IMR-90 (cell line): ENCODE data around the gene C19orf33. TPM values are rescaled to one million over a fixed set of nuclear protein-coding genes. Genes with fewer than 3 reads are reported as not detected.

Experiments used
- ATAC-seq: fragments of 200-7000 bp; cut with Tn5 transposase; 2 replicates; pipeline ENCODE4 v1.9.1; 2020; ENCODE audit warnings: low read depth, mild to moderate bottlenecking, moderate library complexity
- BruUV-seq: library from RNA; stranded (reverse); fragments of 400-500 nt; replicated peaks from 2 replicates; lab custom pipeline; 2021; lab: Mats Ljungman, UMichigan
- CTCF ChIA-PET: fragments of 300-600 bp; formaldehyde crosslinking; extraction: SDS; loops from one replicate; lab custom pipeline; 2021; ENCODE audit warnings: antibody characterized with exemption; lab: Yijun Ruan, JAX
- POLR2A ChIA-PET: fragments of 300-600 bp; sonication (Branson Sonifier 250); formaldehyde crosslinking; loops from one replicate; lab custom pipeline; 2022; ENCODE audit warnings: antibody characterized with exemption; ENCODE audit not compliant: unreplicated experiment; lab: Charles Lee
- DNase-seq: peaks from one replicate; pipeline ENCODE4 v3.0.0; 2013
- H2AFZ ChIP-seq: replicated peaks from 2 replicates; pipeline ENCODE3; 2013; ENCODE audit warnings: low read length, mild to moderate bottlenecking; ENCODE audit not compliant: poor library complexity
- H2AK5ac ChIP-seq: 2 replicates; pipeline ENCODE4 v1.6.1; 2013; ENCODE audit warnings: low read depth, low read length, inconsistent platforms
- H2AK9ac ChIP-seq: replicated peaks from 2 replicates; pipeline ENCODE3; 2013; ENCODE audit warnings: mild to moderate bottlenecking, low read depth, low read length, moderate library complexity; ENCODE audit not compliant: poor library complexity
- H2BK120ac ChIP-seq: 2 replicates; pipeline ENCODE4 v1.6.1; 2013; ENCODE audit warnings: low read depth, low read length, inconsistent platforms
- H2BK15ac ChIP-seq: 3 replicates; pipeline ENCODE4 v1.6.1; 2013; ENCODE audit warnings: low read depth, low read length, inconsistent platforms
- H2BK20ac ChIP-seq: 2 replicates; pipeline ENCODE4 v1.6.1; 2013; ENCODE audit warnings: low read depth, mild to moderate bottlenecking, inconsistent platforms, low read length, moderate library complexity
- H2BK5ac ChIP-seq: 2 replicates; pipeline ENCODE4 v1.6.1; 2013; ENCODE audit warnings: mild to moderate bottlenecking, low read depth, low read length, inconsistent platforms; ENCODE audit not compliant: poor library complexity, severe bottlenecking
- H3K14ac ChIP-seq: replicated peaks from 2 replicates; pipeline ENCODE4 v1.6.1; 2013; ENCODE audit warnings: low read depth, low read length, inconsistent platforms
- H3K18ac ChIP-seq: 2 replicates; pipeline ENCODE4 v1.6.1; 2013; ENCODE audit warnings: low read depth, low read length, control low read depth
- H3K23ac ChIP-seq: 2 replicates; pipeline ENCODE4 v1.6.1; 2013; ENCODE audit warnings: low read depth, low read length, inconsistent platforms
- H3K27ac ChIP-seq: 2 replicates; pipeline ENCODE4 v1.5.1; 2013; ENCODE audit warnings: mild to moderate bottlenecking, control low read depth, low read length; ENCODE audit not compliant: insufficient read depth
- H3K27me3 ChIP-seq: 2 replicates; pipeline ENCODE4 v1.6.1; 2013; ENCODE audit warnings: low read length; ENCODE audit not compliant: control insufficient read depth, insufficient read depth
- H3K36me3 ChIP-seq: 2 replicates; pipeline ENCODE4 v1.6.1; 2013; ENCODE audit warnings: low read length, mixed read lengths; ENCODE audit not compliant: control insufficient read depth, insufficient read depth
- H3K4ac ChIP-seq: 2 replicates; pipeline ENCODE4 v1.6.1; 2013; ENCODE audit warnings: low read depth, low read length, inconsistent platforms
- H3K4me1 ChIP-seq: 2 replicates; pipeline ENCODE4 v1.6.1; 2013; ENCODE audit warnings: low read length, mixed read lengths; ENCODE audit not compliant: control insufficient read depth, insufficient read depth
- H3K4me2 ChIP-seq: 2 replicates; pipeline ENCODE4 v1.6.1; 2013; ENCODE audit warnings: low read depth, mild to moderate bottlenecking, control low read depth, low read length, moderate library complexity
- H3K4me3 ChIP-seq: 2 replicates; pipeline ENCODE4 v1.5.1; 2013; ENCODE audit warnings: low read depth, mild to moderate bottlenecking, control low read depth, low read length, moderate library complexity; ENCODE audit not compliant: insufficient read depth
- H3K56ac ChIP-seq: 2 replicates; pipeline ENCODE4 v1.6.1; 2013; ENCODE audit warnings: low read length, inconsistent platforms; ENCODE audit not compliant: insufficient read depth; ENCODE audit errors: extremely low read depth
- H3K79me1 ChIP-seq, 2 experiments: 2 replicates each; pipeline ENCODE4 v1.6.1; 2013; ENCODE audit warnings: low read length in 2 of 2, inconsistent platforms in 1 of 2, low read depth in 1 of 2
- H3K9ac ChIP-seq: 2 replicates; pipeline ENCODE4 v1.6.1; 2013; ENCODE audit warnings: low read depth, low read length, control low read depth
- H3K9me1 ChIP-seq: 2 replicates; pipeline ENCODE4 v1.6.1; 2013; ENCODE audit warnings: low read length, inconsistent platforms; ENCODE audit not compliant: insufficient read depth
- H3K9me3 ChIP-seq: 2 replicates; pipeline ENCODE4 v1.6.1; 2013; ENCODE audit warnings: low read length; ENCODE audit not compliant: control insufficient read depth, insufficient read depth
- H4K20me1 ChIP-seq: 2 replicates; pipeline ENCODE4 v1.6.1; 2013; ENCODE audit warnings: low read length, inconsistent platforms; ENCODE audit not compliant: insufficient read depth
- H4K5ac ChIP-seq: 2 replicates; pipeline ENCODE4 v1.6.1; 2013; ENCODE audit warnings: mild to moderate bottlenecking, low read depth, low read length, control low read depth
- H4K8ac ChIP-seq, 2 experiments: 2 replicates each; pipeline ENCODE4 v1.6.1; 2013; ENCODE audit warnings: low read depth in 2 of 2, low read length in 2 of 2, control low read depth in 1 of 2, inconsistent platforms in 1 of 2
- H4K91ac ChIP-seq: 2 replicates; pipeline ENCODE4 v1.6.1; 2013; ENCODE audit warnings: low read depth, low read length, inconsistent platforms; ENCODE audit not compliant: insufficient read depth
- CTCF ChIP-seq: conservative IDR thresholded peaks from 2 replicates; pipeline ENCODE4 v1.5.1; 2012; ENCODE audit warnings: mild to moderate bottlenecking, low read depth, low read length, improper control_type of control experiment
- FOS ChIP-seq: fragments of 150-350 bp; IDR thresholded peaks from 2 replicates; pipeline ENCODE4 v1.6.1; 2016; ENCODE audit warnings: low read depth, low read length
- MAFK ChIP-seq: IDR thresholded peaks from 2 replicates; pipeline ENCODE4 v1.6.1; 2012; ENCODE audit warnings: low read depth, low read length, improper control_type of control experiment
- RAD21 ChIP-seq: IDR thresholded peaks from 2 replicates; pipeline ENCODE4 v1.6.1; 2012; ENCODE audit warnings: low read length, improper control_type of control experiment
- RFX5 ChIP-seq: IDR thresholded peaks from 2 replicates; pipeline ENCODE4 v1.8.0; 2012; ENCODE audit warnings: low read depth, mild to moderate bottlenecking, low read length, moderate library complexity
- SMC3 ChIP-seq: fragments of 150-350 bp; IDR thresholded peaks from 2 replicates; pipeline ENCODE4 v1.6.1; 2016; ENCODE audit warnings: low read depth, mild to moderate bottlenecking, antibody characterized with exemption, low read length, moderate library complexity
- WGBS, 2 experiments: methylation state at CpG; one replicate each; pipeline versions ENCODE4 v1.1.5 to v1.1.7; 2013; ENCODE audit warnings: missing lambda C conversion rate in 2 of 2; ENCODE audit not compliant: insufficient read length in 1 of 2; ENCODE audit errors: extremely low coverage in 2 of 2; 5-methylcytosine and 5-hydroxymethylcytosine counted together
- dilution Hi-C: fragments of 300-500 bp; cut with HindIII; formaldehyde crosslinking; loops from one replicate; pipeline ENCODE4 v1.14.3; 2018; ENCODE audit warnings: low sequenced_read_pairs; ENCODE audit not compliant: unreplicated experiment
- in situ Hi-C: fragments of 300-500 bp; cut with MboI; formaldehyde crosslinking; loops from 3 replicates; pipeline ENCODE4 v1.14.3; 2019; ENCODE audit warnings: low sequenced_read_pairs, inconsistent platforms, mixed read lengths
- intact Hi-C: fragments of 100-400 bp; cut with micrococcal nuclease; formaldehyde crosslinking; loops from 2 replicates; pipeline ENCODE4 v1.10.0; 2022
- polyA plus RNA-seq, 3 experiments: library from polyadenylated mRNA; depleted of rRNA; stranded (reverse); fragments of >200 nt; gene quantifications; 2 replicates each; pipeline ENCODE4 v1.2.3, GENCODE V29; 2012; ENCODE audit warnings: low replicate concordance in 1 of 3
- total RNA-seq: library from RNA; depleted of rRNA; stranded (reverse); fragments of >200 nt; gene quantifications from 2 replicates; pipeline ENCODE4 v1.2.3, GENCODE V29; 2012

C19orf33 gene
- total and polyA plus RNA-seq, 2 of the 4 experiments (the other 2 are of a cell fraction), result 0.80 TPM; not detected in 1

GRCh38 chr19:38308926-38309614, 5.0 kb downstream of the C19orf33 start:
- no peak overlapping the region for H4K8ac ChIP-seq
- no peak overlapping the region for H2AFZ ChIP-seq
- H3K14ac ChIP-seq, result no peak overlapping the region
- H3K36me3 ChIP-seq, result peaks cover 30% of the 10 kb centered on the region
- no peak overlapping the region for H2AK9ac ChIP-seq
- ChIA-PET CTCF (no interaction called here), POLR2A (no interaction called here)
- H2AK5ac ChIP-seq, result no peak overlapping the region
- in situ Hi-C loops (no loop called here), intact Hi-C loops (no loop called here), dilution Hi-C loops (no loop called here)
- H3K9me3 ChIP-seq, result no peaks in the 10 kb centered on the region
- H3K23ac ChIP-seq, result no peak overlapping the region
- 94% methylated on average over 6 of the region's 24 CpGs; no CpG with 5 or more reads in 1 of the 2 experiments for WGBS, 2 experiments
- no TSS peak for BruUV-seq
- no peak overlapping the region for H3K27ac ChIP-seq
- no peak overlapping the region for H2BK20ac ChIP-seq
- no peak overlapping the region for H3K56ac ChIP-seq
- no peak overlapping the region for H3K9ac ChIP-seq
- H3K18ac ChIP-seq, result no peak overlapping the region
- 0 out of 2 replicates have a peak, but pooled peaks cover under 1% of the 10 kb centered on the region for H3K4me1 ChIP-seq
- TF ChIP-seq CTCF (no peak), MAFK (no peak), FOS (no peak), RFX5 (no peak), RAD21 (no peak), SMC3 (no peak)
- H3K9me1 ChIP-seq, result no peaks in the 10 kb centered on the region
- DNase-seq (no peak), ATAC-seq (no peak)
- no peak overlapping the region for H2BK15ac ChIP-seq
- peaks cover 4% of the 10 kb centered on the region; the same call in 1 of the 2 replicates for H4K20me1 ChIP-seq
- H3K27me3 ChIP-seq, result no peaks in the 10 kb centered on the region
- no peak overlapping the region for H3K4me3 ChIP-seq
- no peak overlapping the region for H4K91ac ChIP-seq
- H3K79me1 ChIP-seq, result peaks cover 7 to 36% of the 10 kb centered on the region in 2 experiments
- H3K4me2 ChIP-seq, result no peak overlapping the region
- no peak overlapping the region for H3K4ac ChIP-seq
- no peak overlapping the region for H4K5ac ChIP-seq
- H2BK120ac ChIP-seq, result no peak overlapping the region
- no peak overlapping the region for H2BK5ac ChIP-seq
